IgD-negative memory B cell (primary cell): ENCODE measurements around the gene PRDM5. TPM values are rescaled to one million over a fixed set of nuclear protein-coding genes. Genes with fewer than 3 reads are reported as not detected.
A peak's percentile ranks its signal among the peaks of the same experiment; 100 is the strongest.

Source experiments
- H3K27ac Mint-ChIP-seq, 3 donors: one replicate each; pipeline ENCODE4 v1.8.0; 2020 to 2022; ENCODE audit warnings: mild to moderate bottlenecking in 3 of 3, mixed read lengths in 3 of 3, moderate library complexity in 1 of 3
- H3K27me3 Mint-ChIP-seq: one replicate; pipeline ENCODE4 v1.8.0; 2021; ENCODE audit warnings: mixed read lengths
- H3K36me3 Mint-ChIP-seq: one replicate; pipeline ENCODE4 v1.8.0; 2020; ENCODE audit warnings: mild to moderate bottlenecking, mixed read lengths
- H3K4me1 Mint-ChIP-seq, 3 donors: one replicate each; pipeline ENCODE4 v1.8.0; 2020 to 2022; ENCODE audit warnings: mixed read lengths in 3 of 3, mild to moderate bottlenecking in 1 of 3
- H3K4me3 Mint-ChIP-seq, 4 donors: one replicate each; pipeline ENCODE4 v1.8.0; 2020 to 2022; ENCODE audit warnings: mild to moderate bottlenecking in 4 of 4, mixed read lengths in 4 of 4, moderate library complexity in 3 of 4
- H3K9me3 Mint-ChIP-seq, 3 donors: one replicate each; pipeline ENCODE4 v1.8.0; 2020 to 2021; ENCODE audit warnings: mixed read lengths in 3 of 3, mild to moderate bottlenecking in 1 of 3
- polyA plus RNA-seq: library from polyadenylated mRNA; unstranded; fragments of 300-500 nt; fragmentation: Illumina TruSeq; gene quantifications from one replicate; pipeline ENCODE4 v1.2.3, GENCODE V29; 2021

The PRDM5 gene
- polyA plus RNA-seq, 1 donor from 2014 or later, result not detected

DNA sequence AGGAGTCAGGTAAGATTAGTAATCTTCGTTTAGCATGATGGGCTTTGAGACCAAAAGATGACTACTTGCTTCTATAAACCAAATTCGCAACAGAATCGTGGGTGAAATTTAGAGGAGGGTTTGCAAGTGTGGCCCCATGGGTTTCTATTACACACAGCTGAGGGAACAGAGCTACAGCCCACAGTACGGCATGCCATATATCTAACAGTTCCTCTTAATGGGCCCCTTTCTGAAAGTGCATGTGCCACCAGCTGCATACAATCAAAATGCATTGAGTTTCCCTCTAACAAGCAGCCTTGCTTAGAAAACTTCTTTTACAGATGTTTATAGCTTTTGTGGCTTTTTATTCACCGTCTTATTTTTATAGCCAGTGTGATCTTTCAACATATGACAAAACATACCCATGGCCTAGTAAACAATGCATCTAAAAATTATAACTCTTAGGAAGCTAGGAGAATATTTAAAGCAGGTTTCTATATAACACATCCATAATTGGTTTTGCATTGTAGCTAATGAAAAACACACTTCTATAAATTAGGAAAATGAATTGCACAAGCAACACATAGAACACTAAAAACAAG, 202.1 kb downstream of the PRDM5 start:
- Mint-ChIP-seq H3K27me3 (no peaks in the 10 kb centered on the region), H3K36me3 (no peaks in the 10 kb centered on the region), H3K9me3 (no peaks in the 10 kb centered on the region), H3K27ac (peak overlapping the region in 1 of 3 donors; percentile 78), H3K4me1 (no peaks in the 10 kb centered on the region), H3K4me3 (no peak overlapping the region)

DNA sequence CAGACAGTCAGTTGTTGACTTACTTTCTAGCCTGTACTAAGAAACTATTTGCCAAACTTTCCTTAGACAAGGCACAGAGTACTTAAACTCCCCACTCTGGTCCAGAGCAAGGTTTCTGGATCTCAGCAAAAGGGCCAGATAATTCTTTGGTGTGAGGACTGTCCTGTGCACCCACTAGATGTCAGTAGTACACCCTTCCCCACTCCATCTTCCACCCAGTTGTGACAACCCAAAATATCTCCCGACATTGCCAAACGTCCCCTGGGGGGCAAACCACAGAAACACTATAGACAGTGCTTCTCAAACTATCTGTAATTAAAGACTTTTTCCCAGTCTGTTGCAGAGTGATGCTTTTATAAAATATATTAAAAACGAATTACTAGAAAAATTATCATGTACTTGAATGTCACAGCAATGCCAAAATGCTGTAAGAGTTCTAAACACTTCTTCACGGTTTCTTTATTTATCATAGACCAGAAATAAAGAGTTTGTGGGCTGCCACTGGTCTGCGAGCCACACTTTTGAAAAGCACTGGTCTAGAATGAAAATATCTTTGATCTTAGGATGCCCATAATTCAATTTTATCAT, 203.5 kb downstream of the PRDM5 start:
- Mint-ChIP-seq H3K27ac (no peak overlapping the region), H3K4me1 (no peaks in the 10 kb centered on the region), H3K9me3 (no peaks in the 10 kb centered on the region), H3K27me3 (no peaks in the 10 kb centered on the region), H3K36me3 (no peaks in the 10 kb centered on the region), H3K4me3 (no peak overlapping the region)

DNA sequence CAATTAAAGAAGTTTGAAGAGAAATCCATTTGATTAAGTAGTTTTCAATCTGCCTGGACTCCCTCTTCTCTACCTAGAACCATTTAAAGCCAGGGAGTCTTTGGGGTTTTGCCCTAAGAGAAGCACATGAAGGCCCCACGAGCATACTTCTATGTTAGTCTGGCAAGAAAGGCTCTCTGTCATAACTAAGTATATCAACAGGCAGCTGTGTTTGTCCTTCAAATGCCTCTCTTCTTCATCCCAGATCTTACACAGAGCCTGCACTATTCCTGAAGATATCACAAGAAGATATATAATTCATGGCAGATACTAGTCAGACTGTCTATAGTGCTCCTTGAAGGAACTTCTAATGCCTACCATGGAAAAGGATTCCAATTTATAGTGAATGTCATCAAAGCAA, 206.2 kb downstream of the PRDM5 start:
- H3K27me3 Mint-ChIP-seq, result no peaks in the 10 kb centered on the region
- no peak overlapping the region for H3K27ac Mint-ChIP-seq
- H3K36me3 Mint-ChIP-seq, result no peaks in the 10 kb centered on the region
- no peak overlapping the region for H3K4me3 Mint-ChIP-seq
- no peaks in the 10 kb centered on the region for H3K4me1 Mint-ChIP-seq
- peaks cover 0 to 3% (median 0%) of the 10 kb centered on the region in 3 donors for H3K9me3 Mint-ChIP-seq

DNA sequence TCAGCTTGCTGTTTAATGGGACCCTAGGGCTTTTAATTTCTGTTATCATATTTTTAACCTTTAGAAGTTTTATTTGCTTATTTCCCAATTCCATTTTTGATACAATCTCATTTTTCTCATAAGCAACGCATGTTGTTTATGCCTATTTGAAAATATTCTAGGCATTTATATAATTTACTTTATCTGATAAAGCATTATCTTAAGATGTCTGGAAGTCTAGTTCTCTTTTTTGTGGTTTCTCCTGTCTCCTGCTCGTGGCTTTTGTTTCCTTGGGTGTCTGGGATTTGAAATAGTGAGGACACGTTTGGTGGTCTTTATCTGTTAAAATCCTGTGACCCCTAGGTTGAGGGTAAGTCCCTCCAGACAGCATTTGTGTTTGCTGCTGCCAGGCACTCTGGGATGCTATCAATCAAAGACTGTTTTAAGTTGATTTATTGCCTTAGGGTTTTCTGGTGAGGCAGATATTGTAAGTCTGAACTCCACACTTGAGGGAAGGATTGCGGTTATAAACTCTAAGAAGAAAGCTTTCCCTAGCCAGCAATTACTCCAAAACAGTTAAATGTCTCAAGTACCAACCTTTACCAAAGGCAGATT, 208.0 kb downstream of the PRDM5 start:
- no peaks in the 10 kb centered on the region for H3K27me3 Mint-ChIP-seq
- peaks cover 3 to 6% (median 3%) of the 10 kb centered on the region in 3 donors for H3K9me3 Mint-ChIP-seq
- no peaks in the 10 kb centered on the region for H3K36me3 Mint-ChIP-seq
- H3K27ac Mint-ChIP-seq, result no peak overlapping the region
- no peaks in the 10 kb centered on the region for H3K4me1 Mint-ChIP-seq
- no peak overlapping the region for H3K4me3 Mint-ChIP-seq

DNA sequence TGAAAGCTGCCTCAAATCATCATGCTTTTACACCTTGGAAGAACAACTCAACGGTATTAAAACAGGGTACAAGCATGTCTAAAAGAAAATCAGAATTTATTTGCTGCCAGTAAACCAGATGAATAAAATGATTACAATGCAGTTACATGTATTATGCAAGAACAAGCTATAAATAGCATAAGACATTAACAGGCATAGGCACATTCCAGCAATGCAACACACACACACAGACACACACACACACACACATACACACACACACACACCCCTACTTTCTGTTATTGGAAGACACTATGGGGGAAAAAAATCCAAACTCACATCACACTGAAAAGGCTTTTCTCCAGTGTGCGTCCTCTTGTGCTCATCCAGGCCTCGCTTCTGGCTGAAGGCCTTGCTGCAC, 212.5 kb downstream of the PRDM5 start:
- Mint-ChIP-seq H3K4me1 (no peaks in the 10 kb centered on the region), H3K27ac (no peak overlapping the region), H3K4me3 (no peak overlapping the region), H3K27me3 (no peaks in the 10 kb centered on the region), H3K36me3 (no peaks in the 10 kb centered on the region), H3K9me3 (peaks cover 5 to 8% (median 6%) of the 10 kb centered on the region in 3 donors)

GRCh38 chr4:120704538-120704937, 218.0 kb downstream of the PRDM5 start:
- no peaks in the 10 kb centered on the region for H3K27me3 Mint-ChIP-seq
- no peaks in the 10 kb centered on the region for H3K4me1 Mint-ChIP-seq
- H3K4me3 Mint-ChIP-seq, result no peak overlapping the region
- H3K36me3 Mint-ChIP-seq, result no peaks in the 10 kb centered on the region
- H3K9me3 Mint-ChIP-seq, result peaks cover 2 to 6% (median 4%) of the 10 kb centered on the region in 3 donors
- no peak overlapping the region for H3K27ac Mint-ChIP-seq

DNA sequence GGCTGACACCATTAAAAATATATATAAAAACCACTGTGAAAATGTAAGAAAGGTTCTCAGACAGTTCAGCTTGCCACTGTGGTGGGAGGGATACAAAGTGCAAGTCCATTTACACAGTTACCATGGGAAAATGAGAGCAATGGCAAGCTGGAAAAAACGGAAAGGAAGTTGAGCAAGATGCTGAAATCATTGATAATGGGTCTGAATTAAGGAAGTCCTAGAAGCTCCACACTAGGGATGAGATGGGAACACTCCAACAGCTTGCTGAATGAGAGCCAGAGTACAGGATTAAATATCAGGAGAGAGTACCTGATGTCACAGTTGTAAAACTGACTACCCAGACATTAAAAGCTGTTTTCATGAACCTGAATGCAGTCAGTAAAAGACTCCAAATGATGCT, 218.6 kb downstream of the PRDM5 start:
- Mint-ChIP-seq H3K27ac (no peak overlapping the region), H3K4me1 (no peaks in the 10 kb centered on the region), H3K4me3 (no peak overlapping the region), H3K9me3 (peaks cover 2 to 6% (median 4%) of the 10 kb centered on the region in 3 donors), H3K36me3 (no peaks in the 10 kb centered on the region), H3K27me3 (no peaks in the 10 kb centered on the region)

DNA sequence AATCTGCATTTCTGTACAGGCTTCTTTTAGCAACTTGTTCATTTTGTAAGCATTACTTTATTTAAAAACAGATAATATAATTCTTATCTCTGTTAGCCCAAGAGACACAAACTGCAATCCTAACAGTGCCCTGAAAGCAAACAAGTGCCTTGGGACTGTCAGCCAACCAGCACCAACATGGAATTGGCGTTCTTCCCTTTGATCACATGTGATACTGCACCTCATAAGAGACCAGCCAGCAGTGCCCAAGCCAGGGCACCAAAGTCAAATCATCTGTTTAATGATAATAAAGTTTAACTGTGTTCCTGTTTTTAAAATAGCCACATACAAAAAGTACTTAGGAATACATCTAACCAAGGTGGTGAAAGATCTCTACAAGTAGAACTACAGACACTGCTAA, 223.2 kb downstream of the PRDM5 start:
- no peak overlapping the region for H3K4me3 Mint-ChIP-seq
- no peaks in the 10 kb centered on the region for H3K27me3 Mint-ChIP-seq
- no peaks in the 10 kb centered on the region for H3K4me1 Mint-ChIP-seq
- no peak overlapping the region for H3K27ac Mint-ChIP-seq
- peaks cover 0 to 3% (median 2%) of the 10 kb centered on the region in 3 donors for H3K9me3 Mint-ChIP-seq
- no peaks in the 10 kb centered on the region for H3K36me3 Mint-ChIP-seq

GRCh38 chr4:120694973-120695372, 227.6 kb downstream of the PRDM5 start:
- no peaks in the 10 kb centered on the region for H3K27me3 Mint-ChIP-seq

DNA sequence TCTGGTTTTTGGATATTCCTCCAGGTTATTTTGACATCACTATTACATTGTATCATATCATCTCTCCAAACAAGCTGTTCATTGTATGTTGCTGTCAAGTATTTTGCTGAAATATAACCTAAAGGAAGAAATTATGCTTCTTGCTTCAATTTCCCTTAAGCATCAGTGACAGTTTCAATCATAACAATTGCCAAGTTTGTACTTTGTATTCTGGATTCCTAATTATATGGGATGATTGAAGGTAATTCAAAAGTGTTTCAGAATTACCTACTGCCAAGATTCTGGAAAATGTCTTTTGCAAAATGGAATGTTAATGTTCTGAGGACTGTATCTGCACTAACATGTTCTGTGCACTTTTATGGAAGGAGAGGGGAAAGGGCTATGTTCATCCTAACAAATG, 228.7 kb downstream of the PRDM5 start:
- Mint-ChIP-seq H3K27ac (no peak overlapping the region), H3K4me1 (no peaks in the 10 kb centered on the region), H3K4me3 (no peak overlapping the region), H3K9me3 (no peaks in the 10 kb centered on the region), H3K27me3 (peaks cover 2% of the 10 kb centered on the region), H3K36me3 (no peaks in the 10 kb centered on the region)

More at GRCh38 chr4:120694973-120695372, 227.6 kb downstream of the PRDM5 start:
- no peaks in the 10 kb centered on the region for H3K36me3 Mint-ChIP-seq
- H3K4me1 Mint-ChIP-seq, result no peaks in the 10 kb centered on the region
- no peak overlapping the region for H3K27ac Mint-ChIP-seq
- no peaks in the 10 kb centered on the region for H3K9me3 Mint-ChIP-seq
- no peak overlapping the region for H3K4me3 Mint-ChIP-seq

GRCh38 chr4:120692964-120693363, 229.6 kb downstream of the PRDM5 start:
- H3K27ac Mint-ChIP-seq, result no peak overlapping the region
- H3K4me3 Mint-ChIP-seq, result no peak overlapping the region
- H3K36me3 Mint-ChIP-seq, result no peaks in the 10 kb centered on the region

DNA sequence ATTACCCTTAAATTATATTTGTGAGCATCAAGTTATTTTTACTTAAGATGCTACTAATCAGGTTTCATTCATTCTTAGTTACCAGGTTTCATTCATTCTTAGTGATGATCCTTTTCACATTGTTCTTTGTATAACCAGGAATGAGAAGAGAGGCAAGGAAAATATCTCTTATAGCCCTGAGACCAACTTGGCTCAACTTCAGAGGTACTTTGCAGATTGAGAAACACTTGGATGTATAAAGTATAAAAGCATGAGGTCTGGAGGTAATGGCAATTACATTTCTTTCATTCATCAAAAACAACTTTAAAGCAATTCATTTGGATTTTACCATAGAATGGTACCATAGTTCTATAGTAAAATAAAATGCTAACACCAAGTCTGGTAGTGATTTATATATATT, 231.0 kb downstream of the PRDM5 start:
- Mint-ChIP-seq H3K4me1 (no peaks in the 10 kb centered on the region), H3K36me3 (no peaks in the 10 kb centered on the region), H3K27me3 (peaks cover 2% of the 10 kb centered on the region), H3K4me3 (no peak overlapping the region), H3K9me3 (no peaks in the 10 kb centered on the region), H3K27ac (no peak overlapping the region)

More at GRCh38 chr4:120692964-120693363, 229.6 kb downstream of the PRDM5 start:
- Mint-ChIP-seq H3K27me3 (peaks cover 2% of the 10 kb centered on the region), H3K4me1 (no peaks in the 10 kb centered on the region), H3K9me3 (no peaks in the 10 kb centered on the region)

DNA sequence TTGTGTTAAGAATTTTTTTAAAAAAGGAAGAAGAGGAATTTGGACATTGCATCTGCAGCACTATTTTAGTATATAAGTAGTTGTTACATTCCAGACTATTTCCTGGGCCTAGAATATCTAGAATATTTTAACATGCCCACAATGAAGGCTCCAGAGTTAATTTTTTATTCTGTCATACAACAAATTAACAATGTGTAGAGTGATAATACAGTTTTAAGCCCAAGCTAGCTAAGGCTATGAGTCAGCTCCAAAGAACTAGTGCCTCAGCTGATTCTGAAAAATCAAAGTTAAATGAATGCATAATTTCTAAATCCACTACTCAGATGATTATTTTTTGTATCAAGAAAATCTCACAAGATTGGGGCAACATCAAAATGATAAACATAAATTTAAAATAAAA, 231.4 kb downstream of the PRDM5 start:
- H3K9me3 Mint-ChIP-seq, result no peaks in the 10 kb centered on the region
- H3K36me3 Mint-ChIP-seq, result no peaks in the 10 kb centered on the region
- H3K27ac Mint-ChIP-seq, result no peak overlapping the region
- peaks cover 2% of the 10 kb centered on the region for H3K27me3 Mint-ChIP-seq
- H3K4me1 Mint-ChIP-seq, result no peaks in the 10 kb centered on the region
- H3K4me3 Mint-ChIP-seq, result no peak overlapping the region

GRCh38 chr4:120688791-120689190, 233.7 kb downstream of the PRDM5 start:
- Mint-ChIP-seq H3K27ac (no peak overlapping the region), H3K4me3 (no peak overlapping the region), H3K27me3 (peaks cover 2% of the 10 kb centered on the region), H3K9me3 (no peaks in the 10 kb centered on the region), H3K4me1 (no peaks in the 10 kb centered on the region), H3K36me3 (no peaks in the 10 kb centered on the region)

DNA sequence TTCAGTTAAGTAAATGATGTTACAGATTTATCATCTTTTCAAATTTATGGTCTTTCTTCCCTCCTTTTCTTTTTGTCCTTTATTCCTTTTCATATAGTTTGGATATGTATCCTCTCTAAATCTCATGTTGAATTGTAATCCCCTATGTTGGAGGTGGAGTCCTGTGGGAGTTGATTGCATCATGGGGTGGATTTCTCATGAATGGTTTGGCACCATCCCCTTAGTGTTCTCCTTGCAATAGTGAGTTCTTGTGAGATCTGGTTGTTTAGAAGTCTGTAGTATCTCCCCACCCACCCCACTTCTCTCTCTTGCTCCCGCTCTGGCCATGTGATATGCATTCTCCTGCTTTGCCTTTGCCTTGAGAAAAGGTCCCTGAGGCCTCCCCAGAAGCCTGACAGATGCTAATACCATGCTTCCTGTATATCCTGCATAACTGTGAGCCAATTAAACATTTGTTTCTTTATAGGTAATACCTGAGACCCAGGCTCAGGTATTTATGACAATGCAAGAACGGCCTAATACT, 236.7 kb downstream of the PRDM5 start:
- Mint-ChIP-seq H3K4me1 (no peaks in the 10 kb centered on the region), H3K9me3 (no peaks in the 10 kb centered on the region), H3K27ac (no peak overlapping the region), H3K27me3 (peaks cover 2% of the 10 kb centered on the region), H3K36me3 (no peaks in the 10 kb centered on the region), H3K4me3 (no peak overlapping the region)
